ENCODE measurements around the gene MACROD2. TPM values are rescaled to one million over a fixed set of nuclear protein-coding genes. Genes with fewer than 3 reads are reported as not detected.

The MACROD2 gene
- total RNA-seq, 4 donors from 2014 or later: 2.1 to 28.1 (median 12.6) TPM

DNA sequence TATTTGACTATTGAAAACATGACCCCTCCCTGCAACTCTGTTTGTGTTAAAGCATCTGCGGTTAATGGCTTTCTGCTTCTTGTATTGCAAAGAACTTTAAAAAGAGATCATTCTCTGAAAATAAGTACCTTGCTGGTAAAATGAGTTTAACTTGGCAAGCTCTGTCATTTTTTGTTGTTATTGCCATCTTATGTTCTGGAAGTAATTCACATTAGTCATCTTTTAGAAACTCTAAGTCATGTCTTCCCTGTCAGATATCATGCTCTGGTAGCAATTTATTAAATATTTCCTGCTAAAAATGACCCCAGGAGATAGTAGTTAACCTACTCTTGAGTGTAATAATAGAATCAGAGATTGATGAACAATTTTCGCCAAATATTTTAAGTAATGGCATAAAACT, 1687.4 kb downstream of the MACROD2 start:
- no peaks in the 10 kb centered on the region for H3K4me1 ChIP-seq
- intact Hi-C loops (cut with DNase I; ENCODE audit: low total_unique reads): no loop called here
- H3K27me3 ChIP-seq: no peaks in the 10 kb centered on the region
- no peak overlapping the region for H3K4me3 ChIP-seq
- TF ChIP-seq CTCF (IDR thresholded peaks at IDR 0.05) (no peak), POLR2A (IDR thresholded peaks at IDR 0.05) (no peak)
- H3K36me3 ChIP-seq: no peaks in the 10 kb centered on the region
- no peaks in the 10 kb centered on the region for H3K9me3 ChIP-seq
- no peak overlapping the region for H3K27ac ChIP-seq
- DNase-seq: no peak

GRCh38 chr20:15692570-15692969, 1697.3 kb downstream of the MACROD2 start:
- no peaks in the 10 kb centered on the region for H3K4me1 ChIP-seq
- intact Hi-C loops (cut with DNase I; ENCODE audit: low total_unique reads): no loop called here
- H3K36me3 ChIP-seq: no peaks in the 10 kb centered on the region
- no peak for DNase-seq
- H3K27me3 ChIP-seq: no peaks in the 10 kb centered on the region
- H3K4me3 ChIP-seq: no peak overlapping the region
- TF ChIP-seq CTCF (IDR thresholded peaks at IDR 0.05) (no peak), POLR2A (IDR thresholded peaks at IDR 0.05) (no peak)
- H3K9me3 ChIP-seq: no peaks in the 10 kb centered on the region
- no peak overlapping the region for H3K27ac ChIP-seq

GRCh38 chr20:15699431-15700146, 1704.3 kb downstream of the MACROD2 start:
- no peaks in the 10 kb centered on the region for H3K27me3 ChIP-seq
- DNase-seq: no peak
- intact Hi-C loops (cut with DNase I; ENCODE audit: low total_unique reads): no loop called here
- H3K4me3 ChIP-seq: no peak overlapping the region
- no peaks in the 10 kb centered on the region for H3K4me1 ChIP-seq
- no peak for TF ChIP-seq CTCF (IDR thresholded peaks at IDR 0.05)
- TF ChIP-seq POLR2A (IDR thresholded peaks at IDR 0.05): no peak
- H3K9me3 ChIP-seq: no peaks in the 10 kb centered on the region
- no peaks in the 10 kb centered on the region for H3K36me3 ChIP-seq
- H3K27ac ChIP-seq: no peak overlapping the region

GRCh38 chr20:15700147-15700765, 1704.9 kb downstream of the MACROD2 start:
- no peaks in the 10 kb centered on the region for H3K9me3 ChIP-seq
- H3K4me3 ChIP-seq: no peak overlapping the region
- H3K4me1 ChIP-seq: no peaks in the 10 kb centered on the region
- TF ChIP-seq POLR2A (IDR thresholded peaks at IDR 0.05) (no peak), CTCF (IDR thresholded peaks at IDR 0.05) (no peak)
- no peaks in the 10 kb centered on the region for H3K36me3 ChIP-seq
- no peaks in the 10 kb centered on the region for H3K27me3 ChIP-seq
- intact Hi-C loops (cut with DNase I; ENCODE audit: low total_unique reads): no loop called here
- no peak for DNase-seq
- no peak overlapping the region for H3K27ac ChIP-seq

DNA sequence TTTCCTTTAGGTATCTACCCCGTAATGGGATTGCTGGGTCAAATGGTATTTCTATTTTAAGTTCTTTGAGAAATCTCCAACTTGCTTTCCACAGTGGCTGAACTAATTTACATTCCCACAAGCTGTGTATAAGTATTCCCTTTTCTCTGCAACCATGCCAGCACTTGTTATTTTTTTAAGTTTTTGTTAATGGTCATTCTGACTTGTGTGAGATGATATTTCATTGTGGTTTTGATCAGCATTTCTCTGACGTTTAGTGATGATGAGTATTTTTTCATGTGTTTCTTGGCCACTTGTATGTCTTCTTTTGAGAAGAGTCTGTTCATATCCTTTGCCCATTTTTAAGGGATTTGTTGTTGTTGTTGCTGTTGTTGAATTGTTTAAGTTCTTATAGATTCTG, 1706.8 kb downstream of the MACROD2 start:
- H3K27me3 ChIP-seq: no peaks in the 10 kb centered on the region
- DNase-seq: no peak
- intact Hi-C loops (cut with DNase I; ENCODE audit: low total_unique reads): no loop called here
- H3K36me3 ChIP-seq: no peaks in the 10 kb centered on the region
- no peak overlapping the region for H3K4me3 ChIP-seq
- no peaks in the 10 kb centered on the region for H3K9me3 ChIP-seq
- H3K4me1 ChIP-seq: no peaks in the 10 kb centered on the region
- H3K27ac ChIP-seq: no peak overlapping the region
- TF ChIP-seq POLR2A (IDR thresholded peaks at IDR 0.05) (no peak), CTCF (IDR thresholded peaks at IDR 0.05) (no peak)

All from uterus (tissue), 4 donors.